GM10847 (cell line): ENCODE measurements around the gene ABHD12.

Experiments used
- POLR2A ChIP-seq: IDR thresholded peaks from 2 replicates; pipeline ENCODE4 v1.6.1; 2011; ENCODE audit not compliant: insufficient read length; ENCODE audit errors: extremely low read depth

Gene ABHD12

DNA sequence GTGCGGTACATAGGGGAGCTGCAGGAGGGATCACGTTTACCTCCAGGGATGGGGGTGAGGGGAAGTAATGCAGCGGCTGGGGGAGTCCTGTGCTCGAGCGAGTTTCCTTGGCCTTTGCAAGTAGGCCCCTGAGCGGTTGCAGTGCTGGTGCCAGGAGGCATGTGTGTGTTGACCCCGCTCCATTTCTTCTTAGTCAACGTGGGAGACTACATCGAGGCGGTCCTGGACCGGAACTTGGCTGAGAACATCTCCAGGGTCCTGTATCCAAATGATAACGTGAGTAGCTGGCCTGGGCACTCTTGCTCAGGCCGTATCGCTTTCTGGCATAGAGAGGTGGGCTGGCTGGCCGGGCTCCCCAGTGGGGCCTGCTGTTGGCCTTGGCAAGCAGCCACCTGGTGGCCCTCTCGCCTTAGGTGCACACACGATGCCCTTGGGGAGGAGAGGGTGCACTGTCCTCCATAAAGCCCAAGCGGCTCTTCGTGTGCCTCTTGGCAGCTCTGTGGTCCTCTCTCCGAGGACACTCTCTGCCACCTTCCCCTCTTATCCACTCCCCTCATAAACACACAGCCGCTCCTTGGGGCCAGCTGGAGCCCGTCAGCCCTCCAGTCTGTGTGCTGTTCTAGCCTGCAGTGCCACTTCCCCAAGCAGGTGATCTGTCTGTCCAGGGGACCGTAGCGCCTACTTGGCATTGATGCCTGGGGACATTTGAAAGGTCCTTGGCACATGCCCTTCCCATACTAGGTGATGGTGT lies 113.4 kb downstream of the ABHD12 start:
- TF ChIP-seq POLR2A, result no peak

DNA sequence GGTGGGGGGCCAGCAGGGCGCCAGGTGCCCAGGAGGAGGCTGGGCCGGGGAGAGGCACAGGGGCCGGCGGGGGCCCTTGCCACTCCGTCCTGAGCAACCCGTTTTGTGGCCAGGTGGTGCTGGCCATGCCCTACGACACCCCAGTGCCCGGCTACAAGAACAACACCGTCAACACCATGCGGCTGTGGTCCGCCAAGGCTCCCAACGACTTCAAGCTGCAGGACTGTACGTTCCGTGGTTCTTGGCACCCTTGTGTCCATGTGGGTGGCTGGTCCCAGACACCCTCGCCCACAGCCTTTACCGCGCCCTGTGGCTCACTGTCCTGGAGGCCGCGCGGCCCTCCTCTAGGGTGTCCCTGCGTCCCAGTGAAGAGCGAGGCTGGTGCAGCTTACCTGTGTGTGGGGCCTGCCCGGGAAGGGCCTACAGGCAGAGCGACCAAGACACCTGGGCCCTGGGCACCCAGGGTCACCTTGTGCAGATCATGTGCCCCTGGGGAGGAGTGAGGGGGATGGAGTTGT lies 114.0 kb downstream of the ABHD12 start:
- TF ChIP-seq POLR2A, result no peak

DNA sequence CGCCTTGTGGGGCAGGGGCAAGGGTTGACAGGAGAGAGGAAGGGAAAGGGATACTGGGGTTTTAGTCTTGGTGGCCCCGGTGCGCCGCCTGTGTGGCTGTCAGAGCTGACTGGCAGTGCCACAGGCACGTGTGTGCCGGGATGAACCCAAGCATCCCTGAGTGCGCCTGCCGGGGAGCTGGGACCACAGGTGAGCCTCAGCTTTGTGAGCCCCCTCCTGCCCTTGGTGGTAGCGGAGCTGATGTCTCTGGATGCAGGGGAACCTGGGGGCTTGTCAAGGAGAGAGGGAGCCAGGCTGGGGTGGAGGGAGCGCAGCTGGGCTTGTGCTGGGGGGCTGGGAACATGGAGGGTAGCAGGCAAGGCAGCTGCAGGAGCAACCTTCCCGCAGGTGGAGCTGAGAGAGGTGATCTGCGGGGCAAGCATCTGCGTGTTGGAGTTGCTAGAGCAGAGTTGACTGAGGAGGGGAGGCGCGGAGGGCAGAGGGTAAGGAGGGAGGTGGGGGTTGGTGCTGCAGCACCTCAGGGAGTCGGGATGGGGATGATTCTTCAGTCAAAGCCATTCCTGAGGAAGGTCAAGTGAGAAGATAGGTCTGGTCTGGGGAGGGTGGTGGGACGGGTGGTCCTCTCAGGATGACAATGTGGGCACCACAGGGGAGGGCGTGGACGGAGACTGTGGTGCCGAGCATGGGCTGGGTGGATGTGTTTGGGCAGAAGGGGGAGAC lies 114.7 kb downstream of the ABHD12 start:
- no peak for TF ChIP-seq POLR2A

DNA sequence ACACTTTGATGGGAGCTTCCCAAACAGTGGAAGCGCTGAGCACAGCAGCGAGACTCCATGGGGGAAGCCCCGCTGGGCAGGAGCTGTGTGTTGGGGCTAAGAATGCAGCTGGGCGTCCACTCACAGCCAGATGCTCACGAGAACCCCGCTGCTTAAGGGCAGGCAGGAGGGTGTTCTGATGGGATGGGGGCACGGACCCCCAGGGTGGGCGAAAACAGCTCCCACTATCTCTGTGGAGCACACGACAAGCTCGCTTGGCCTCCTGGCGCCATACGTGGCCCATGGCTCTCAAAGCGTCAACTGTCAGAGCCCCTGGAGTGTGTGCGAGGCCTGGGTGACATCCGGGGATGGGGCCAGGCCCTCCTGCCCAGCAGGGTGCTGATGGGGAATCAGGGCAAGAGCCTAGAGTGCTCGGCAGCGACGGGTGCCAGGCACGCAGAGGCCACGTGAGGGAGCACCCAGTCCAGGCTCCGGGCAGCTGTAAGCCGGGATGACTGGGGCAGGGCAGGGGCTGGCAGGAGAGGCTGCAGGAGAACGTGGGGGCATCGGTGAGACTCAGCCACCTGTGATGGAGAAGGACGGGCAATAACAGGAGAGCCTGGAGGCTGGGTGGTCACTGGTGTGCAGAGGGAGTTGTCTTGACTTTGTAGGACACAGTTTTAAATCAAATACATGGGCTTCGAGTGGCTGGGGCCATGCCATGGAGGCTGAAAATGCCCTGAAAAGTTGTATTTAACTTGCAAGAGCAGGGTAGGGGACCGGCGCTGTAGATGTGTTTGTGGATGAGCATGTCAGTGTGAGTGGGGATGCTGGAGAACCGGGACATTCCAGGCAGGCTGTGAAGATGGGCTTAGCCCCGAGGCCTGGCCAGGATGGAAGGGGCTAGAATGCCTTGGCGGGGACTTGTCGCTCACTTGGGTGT lies 115.5 kb downstream of the ABHD12 start:
- TF ChIP-seq POLR2A, result no peak

DNA sequence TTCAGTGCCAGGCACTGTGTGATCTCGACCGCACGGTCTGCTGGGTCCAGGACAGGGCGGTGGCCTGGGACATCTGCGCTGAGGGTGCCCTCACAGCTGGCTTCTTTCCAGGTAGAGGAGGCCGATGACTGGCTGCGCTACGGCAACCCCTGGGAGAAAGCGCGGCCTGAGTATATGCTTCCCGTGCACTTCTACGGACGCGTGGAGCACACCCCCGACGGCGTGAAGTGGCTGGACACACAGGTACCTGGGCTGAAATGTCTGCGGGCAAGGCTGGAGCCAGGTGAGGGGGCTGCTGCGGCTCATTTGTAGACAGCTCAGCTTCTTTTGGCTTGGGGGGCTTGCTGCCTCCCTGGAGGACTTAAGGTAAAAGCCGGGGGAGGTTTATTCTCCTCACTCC lies 116.2 kb downstream of the ABHD12 start:
- no peak for TF ChIP-seq POLR2A

DNA sequence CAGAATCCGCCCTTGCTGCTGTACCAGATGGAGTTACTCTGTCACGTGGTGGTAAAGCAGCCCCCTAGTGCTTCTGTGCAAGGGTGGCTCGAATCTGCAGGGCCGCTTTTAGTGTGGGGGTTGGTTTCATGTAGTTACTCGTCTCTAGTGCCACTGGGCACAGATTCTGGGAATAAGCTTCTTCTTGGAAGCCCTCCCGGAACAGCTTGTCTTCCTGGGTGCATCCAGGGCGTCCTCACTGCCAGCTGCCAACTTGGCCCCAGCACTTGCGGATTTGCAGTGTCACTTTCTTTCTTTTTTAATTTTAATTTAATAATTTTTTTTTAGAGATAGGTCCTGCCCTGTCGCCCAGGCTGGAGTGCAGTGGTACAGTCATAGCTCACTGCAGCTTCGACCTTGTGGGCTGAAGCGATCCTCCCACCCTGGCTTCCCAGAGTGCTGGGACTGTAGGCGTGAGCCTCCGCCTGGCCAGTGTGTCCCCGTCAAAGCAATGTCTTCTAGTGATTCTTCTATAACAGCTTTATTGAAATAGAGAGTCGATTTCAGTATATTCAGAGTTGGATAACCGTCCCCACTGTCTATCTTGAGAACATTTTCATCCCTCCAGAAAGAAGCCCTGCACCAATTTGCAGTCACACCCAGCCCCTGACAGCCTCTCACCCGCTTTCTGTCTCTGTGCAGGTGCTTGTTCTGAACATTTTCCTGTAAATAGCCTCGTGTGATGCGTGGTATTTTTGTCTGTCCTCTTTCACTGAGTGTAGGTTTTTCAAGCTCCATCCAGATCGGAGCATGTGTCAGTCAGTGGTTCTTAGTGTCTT lies 116.9 kb downstream of the ABHD12 start:
- no peak for TF ChIP-seq POLR2A

DNA sequence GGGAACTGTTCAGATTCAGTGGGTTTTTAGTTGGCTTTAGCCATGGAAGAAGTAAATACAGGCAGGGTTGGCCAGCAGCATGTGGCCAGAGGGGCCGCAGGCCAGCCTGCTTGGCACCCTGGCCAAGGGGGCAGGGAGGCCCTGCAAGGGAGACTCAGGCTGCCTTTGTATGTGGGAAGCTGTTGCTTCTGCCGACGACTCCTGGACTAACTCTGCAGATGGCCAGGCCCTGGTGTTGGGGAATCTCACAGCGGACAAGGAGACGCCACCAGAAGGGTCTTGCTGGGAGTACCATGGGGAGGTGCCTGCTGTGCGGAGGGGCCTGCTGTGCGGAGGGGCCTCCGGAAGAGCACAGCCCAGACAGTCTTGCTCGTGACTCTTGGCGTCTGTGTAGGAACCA lies 117.6 kb downstream of the ABHD12 start:
- TF ChIP-seq POLR2A, result no peak

DNA sequence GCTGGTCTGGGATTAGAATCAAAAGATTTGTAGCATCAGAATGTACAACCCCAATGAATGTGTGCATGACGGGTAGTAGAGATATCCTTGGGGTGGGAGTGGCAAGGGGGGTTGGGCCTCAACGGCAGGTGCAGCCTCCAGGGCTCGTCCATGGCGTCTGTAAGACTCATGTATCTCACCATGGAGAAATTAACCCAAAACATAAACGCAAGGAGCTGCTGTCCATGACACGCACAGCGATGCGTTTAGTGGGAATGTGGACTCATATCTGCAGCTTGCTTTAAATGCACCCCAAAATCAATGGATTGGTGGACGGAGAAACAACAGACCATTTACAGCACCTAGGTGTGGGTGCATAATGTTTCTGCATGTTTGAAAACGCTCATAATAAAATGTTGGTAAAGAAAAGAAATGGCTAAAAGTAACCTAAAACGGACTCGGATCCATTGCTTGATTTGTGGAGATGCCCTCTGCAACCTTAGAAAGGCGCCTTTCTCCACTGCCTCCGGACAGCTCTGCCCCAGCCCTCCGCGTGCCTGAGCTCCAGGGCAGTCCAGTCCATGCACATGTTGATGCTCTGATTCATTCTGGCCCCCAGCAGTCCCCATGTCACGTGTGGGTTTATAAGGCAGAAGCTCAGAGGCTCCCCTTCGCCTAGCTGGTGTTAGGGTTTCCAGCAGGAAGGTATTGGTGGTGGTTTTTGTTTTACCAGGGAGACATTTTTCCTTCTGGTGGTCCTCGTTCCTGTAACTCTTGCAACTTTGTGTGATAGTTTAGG lies 118.2 kb downstream of the ABHD12 start:
- no peak for TF ChIP-seq POLR2A

DNA sequence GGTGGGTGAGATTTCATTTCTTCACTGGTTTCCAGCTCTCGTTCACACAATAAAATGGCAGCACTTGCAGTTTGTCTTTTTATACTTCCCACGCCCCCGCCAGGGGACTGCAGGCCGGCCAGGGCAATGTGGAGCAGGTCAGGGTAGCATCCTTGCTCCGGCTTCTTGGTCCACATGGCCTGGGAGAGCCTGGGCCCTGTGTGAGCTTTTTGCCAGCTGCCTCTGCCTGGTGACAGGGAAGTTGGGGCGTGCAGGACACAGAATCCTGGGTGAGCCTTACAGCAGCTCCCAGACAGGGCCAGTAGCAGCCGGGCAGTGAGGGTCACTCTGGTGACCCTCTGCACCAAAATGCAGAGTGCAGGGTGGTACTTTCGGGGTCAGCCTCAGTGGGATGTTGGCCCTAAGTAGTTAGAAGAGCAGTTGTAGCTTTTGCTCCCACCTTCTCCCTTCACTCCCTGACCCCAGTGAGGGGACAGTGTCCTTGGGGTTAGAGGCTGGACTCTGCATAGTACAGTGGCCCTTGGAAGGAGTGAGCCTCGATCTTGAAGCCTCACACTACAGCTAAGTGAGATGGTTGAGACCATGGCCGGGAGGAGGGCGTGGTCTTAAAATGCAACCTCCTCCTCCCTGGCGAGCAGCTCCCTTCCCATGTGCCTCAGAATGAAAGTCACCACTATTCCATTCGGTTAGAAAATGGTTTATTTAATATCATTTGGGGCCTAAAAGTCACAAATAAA lies 119.0 kb downstream of the ABHD12 start:
- no peak for TF ChIP-seq POLR2A

DNA sequence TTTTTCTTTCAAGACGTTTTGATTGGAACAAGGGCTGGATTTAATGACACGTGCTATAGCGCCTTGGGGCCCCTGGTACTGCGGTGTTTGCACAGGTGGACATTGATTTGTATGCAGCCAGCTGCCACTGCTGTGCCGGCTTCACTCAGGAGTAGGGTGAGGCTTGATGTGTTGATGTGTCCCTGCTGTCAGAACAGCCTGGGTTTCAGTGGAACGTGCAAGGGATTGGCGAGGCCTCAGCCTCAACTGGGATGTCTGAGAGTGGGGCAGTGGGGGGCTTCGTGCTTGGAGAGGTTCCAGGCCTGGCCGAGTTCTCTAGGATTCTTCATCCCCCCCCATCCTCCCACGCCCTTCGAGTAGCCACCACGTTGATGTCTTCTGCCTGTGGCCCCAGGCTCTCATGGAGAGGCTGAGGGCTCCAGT lies 119.8 kb downstream of the ABHD12 start:
- no peak for TF ChIP-seq POLR2A

DNA sequence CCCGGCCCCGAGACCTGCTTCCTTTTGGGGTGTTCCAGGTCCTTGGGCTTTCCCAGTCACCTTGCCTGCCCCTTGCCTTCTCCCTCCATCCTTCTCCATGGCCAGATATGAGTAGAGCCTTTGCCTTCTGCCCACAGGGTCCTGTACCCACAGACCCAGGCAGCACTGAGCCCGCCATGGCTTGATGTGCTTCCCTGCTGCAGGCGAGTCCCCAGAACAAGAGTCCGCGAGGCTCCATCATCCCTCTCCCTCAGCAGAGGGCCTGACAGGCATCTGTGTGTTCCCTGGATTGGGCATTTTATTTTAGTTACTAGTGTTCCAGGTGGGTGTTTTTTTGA lies 120.8 kb downstream of the ABHD12 start:
- no peak for TF ChIP-seq POLR2A

DNA sequence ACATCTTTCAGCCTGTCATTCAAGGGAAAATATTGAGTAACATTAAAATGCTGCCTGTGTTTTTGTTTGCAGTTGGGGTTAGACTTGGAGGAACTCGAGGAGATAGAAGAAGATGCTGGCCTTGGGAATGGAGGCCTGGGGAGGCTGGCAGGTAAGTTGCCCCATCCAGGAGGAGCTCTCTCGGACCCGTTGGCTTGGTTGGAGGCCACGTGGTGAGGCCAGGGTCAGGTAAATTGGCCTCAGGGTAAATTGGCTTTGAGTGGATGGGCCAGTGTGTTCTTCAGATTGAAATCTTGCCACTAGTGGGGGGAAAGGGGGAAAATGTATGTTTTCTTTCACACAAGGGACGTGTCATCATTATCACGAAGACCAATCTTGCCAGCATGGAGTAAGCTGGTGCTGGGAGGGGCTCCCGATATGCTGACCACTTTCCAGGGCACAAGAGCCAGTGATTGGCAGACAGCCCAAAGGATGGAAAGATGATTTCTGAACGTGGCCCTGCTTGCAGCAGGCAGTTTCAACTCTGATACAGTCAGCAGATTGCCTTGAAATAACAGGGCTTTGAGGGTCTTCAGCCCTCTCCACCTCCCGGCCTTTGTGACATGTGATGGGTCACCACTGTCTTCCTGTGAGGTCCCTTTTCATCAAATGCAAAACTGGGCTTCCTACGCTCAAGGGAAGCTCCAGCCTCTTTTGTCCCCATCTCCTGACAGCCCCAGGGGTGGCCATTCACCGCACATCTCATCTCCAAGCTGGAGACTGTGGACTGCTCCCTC lies 121.4 kb downstream of the ABHD12 start:
- no peak for TF ChIP-seq POLR2A
